ENCODE measurements around the gene CLEC2L.

- TF ChIP-seq, protein P1, sequence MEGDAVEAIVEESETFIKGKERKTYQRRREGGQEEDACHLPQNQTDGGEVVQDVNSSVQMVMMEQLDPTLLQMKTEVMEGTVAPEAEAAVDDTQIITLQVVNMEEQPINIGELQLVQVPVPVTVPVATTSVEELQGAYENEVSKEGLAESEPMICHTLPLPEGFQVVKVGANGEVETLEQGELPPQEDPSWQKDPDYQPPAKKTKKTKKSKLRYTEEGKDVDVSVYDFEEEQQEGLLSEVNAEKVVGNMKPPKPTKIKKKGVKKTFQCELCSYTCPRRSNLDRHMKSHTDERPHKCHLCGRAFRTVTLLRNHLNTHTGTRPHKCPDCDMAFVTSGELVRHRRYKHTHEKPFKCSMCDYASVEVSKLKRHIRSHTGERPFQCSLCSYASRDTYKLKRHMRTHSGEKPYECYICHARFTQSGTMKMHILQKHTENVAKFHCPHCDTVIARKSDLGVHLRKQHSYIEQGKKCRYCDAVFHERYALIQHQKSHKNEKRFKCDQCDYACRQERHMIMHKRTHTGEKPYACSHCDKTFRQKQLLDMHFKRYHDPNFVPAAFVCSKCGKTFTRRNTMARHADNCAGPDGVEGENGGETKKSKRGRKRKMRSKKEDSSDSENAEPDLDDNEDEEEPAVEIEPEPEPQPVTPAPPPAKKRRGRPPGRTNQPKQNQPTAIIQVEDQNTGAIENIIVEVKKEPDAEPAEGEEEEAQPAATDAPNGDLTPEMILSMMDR (conservative IDR thresholded peaks at IDR 0.05) = no peak
- no peak for TF ChIP-seq EZH2 (IDR thresholded peaks at IDR 0.05; ENCODE audit: low read depth)
These were observed 34.5 kb downstream of the CLEC2L start for GRCh38 chr7:139557857-139558581.

Data from PC-9 (cell line).